CD4-positive, alpha-beta T cell treated with Interleukin-6 at 100 ng/mL for 8 hours (primary cell): ENCODE data around the gene RAD17.
"Not testable (repeated sequence)": the region's sequence is repeated elsewhere in the genome, so short reads cannot be mapped to it uniquely, and the experiment has no call there.

Experiments used
- DNase-seq: peaks from one replicate; pipeline ENCODE4 v3.0.0-alpha.2; 2020; ENCODE audit warnings: mixed read lengths, low spot score

The RAD17 gene

DNA sequence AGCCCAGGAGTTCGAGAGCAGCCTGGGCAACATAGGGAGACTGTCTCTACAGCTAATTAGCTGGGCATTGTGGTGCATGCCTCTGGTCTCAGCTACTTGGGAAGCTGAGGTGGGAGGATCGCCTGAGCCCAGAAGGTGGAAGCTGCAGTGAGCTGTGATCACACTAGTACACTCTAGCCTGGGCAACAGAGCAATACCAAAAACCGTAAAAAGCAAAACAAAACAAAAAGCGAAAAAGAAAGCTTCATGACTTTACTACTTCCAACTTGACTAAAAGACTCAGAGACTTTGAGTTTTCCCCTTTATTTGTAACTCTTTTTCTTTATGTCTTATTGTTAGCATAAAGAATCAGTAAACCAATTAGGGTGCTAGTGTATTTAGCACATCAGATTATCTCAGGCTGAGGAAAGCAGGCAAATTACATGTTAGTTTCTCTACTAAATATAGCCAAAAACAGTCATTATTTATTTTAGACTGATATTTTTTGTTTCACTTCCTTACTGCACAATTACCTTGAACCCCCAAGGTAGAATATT lies 5.4 kb downstream of the RAD17 start:
- no peak for DNase-seq

DNA sequence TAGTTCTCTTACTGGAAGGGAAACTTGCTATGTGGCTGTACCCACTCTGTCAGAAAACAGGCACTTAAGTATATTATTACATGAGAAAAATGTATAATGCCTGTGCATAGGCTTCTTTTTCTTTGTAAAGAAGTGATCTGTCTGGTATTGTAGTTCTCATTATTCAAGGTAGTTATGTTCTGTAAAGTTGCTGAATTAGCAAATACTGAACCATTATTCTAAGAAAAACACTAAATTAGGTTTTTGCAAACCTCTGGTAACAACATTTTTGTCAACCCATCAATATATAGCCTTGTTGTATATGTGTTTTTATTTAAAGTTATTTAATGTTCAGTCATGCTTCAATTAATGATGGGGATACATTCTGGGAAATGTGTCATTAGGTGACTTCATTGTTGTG lies 8.8 kb downstream of the RAD17 start:
- DNase-seq, result no peak

DNA sequence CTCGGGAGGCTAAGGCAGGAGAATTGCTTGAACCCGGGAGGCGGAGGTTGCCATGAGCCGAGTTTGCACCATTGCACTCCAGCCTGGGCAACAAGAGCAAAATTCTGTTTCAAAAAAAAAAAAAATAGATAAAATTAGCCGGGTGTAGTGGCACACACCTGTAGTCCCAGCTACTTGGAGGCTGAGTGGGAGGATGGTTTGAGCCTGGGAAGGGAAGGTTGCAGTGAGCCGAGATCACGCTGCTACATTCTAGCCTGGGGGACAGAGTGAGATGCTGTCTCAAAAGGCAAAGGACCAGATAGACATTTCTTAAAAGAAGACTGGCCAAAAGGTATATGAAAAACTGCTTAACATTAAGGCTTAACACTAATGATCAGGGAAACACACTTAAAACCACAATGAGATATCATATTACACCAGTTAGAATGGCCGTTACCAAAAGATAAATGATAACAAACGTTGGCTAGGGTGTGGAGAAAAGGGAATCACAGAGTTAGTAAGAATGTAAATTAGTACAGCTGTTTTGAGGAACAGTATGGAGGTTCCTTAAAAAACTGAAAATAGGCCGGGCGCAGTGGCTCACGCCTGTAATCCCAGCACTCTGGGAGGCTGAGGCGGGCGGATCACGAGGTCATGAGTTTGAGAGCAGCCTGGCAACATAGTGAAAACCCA lies 35.2 kb downstream of the RAD17 start:
- no peak for DNase-seq

DNA sequence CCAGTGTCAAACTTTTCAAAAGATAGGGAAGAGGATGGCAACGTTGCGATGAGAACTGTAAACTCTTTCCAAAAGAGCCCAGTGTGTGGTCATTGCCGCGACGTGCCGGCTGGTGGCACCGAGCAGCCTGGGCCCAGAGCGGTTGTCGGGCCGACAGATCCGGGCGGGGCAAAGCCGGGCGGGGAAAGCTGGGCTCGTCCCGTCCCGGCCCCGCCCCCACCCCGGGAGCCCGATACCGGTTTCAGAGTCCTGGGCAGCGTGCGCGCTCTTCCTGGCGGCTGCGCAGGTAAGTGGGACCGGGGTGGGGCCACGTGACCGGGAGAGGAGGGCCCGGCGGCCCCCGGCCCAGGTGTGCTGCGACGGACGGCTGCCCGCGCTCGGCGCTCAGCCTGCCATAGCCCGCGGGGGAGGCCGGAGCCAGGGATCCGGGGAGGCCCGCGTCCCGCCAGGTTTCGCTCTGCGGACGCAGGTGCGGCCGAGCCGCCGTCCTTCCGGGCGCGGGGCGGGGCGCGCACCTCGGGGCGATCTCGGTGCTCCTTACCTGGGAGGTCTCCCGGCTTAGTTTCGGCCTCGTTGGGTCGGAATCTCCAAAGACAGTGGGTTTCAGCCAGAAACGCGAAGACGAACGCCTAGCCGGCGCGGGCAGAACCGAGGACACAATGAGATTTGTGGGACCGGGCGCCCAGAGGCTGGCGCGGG lies 45.4 kb downstream of the RAD17 start, which contains the start of gene MARVELD2:
TSS of gene MARVELD2 (plus strand) at position 232 of the 699 bp plus-strand sequence. CDS start 4,270 bp downstream, outside the sequence.
- peak; percentile 42 for DNase-seq

DNA sequence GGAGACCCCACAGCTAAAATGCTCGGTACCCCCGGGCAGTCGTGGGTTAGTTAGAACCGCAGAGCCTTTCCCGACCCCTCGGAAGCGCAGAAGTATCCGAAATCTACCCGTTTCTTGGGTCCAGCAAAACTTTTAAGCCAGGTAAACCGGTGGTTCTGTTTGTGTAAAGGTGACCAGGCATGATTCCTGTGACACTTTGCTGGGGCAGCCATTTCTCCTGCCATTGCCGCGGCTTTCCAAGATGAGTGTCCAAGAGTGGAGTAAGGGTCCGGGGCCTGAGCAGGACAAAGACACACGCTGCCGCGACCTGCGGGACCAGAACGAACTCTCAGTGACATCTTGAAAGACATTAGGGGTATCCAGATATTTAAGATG lies 46.0 kb downstream of the RAD17 start:
- no peak for DNase-seq

DNA sequence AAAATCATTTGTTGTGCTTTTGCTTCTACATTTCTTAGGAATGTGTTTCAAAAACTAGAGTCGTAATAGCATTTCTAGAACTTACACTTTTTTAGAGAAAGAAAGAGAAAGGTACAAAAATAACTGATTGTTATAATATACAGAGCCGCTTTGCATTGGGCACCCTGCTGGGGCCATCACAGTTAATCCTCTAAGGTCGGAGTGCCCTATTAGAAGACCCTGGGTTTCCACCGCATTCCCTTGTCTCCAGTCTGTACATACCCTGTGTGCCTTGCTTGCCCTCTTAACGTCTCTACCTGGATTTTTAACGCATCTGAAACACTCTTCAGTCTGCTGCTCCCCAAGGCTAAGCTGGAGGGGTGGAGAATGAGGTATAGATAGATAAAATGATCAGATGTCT lies 46.6 kb downstream of the RAD17 start:
- no peak for DNase-seq

DNA sequence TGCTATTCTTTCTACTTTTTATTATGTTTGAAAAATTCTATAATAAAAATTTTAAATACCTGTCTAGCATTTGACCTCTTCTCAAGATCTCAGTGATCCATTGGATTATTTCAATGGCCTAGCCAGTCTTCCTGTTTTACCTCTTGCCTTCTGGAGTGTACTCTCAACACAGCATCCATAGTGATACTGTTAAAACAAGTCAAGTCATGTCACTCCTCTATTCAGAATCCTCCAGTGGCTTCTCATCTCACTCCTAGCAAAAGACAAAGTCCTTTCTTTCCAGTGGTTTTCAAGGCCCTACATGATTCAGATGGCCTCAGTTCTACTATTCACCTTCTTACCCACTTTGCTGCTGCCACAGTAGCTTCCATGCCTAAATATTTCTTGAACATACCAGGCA lies 47.1 kb downstream of the RAD17 start:
- DNase-seq, result no peak

DNA sequence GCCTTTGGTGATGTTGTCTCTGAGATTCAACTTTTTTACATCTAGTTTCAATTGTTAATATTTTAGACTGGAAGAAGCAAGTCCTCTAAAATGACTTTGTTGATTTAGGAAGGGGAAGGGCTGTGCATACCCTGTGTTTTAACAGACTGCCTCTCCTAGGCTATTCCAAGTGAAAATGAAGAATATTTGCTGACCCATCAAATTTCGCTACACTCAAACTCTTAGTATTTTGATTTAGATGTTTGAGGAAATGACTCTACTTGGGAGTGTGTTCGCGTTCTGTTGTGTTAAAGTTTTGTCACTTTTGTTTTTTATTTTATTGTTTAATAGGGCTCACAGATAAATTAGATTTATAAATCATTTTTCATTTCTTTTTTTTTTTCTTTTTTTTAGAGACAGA lies 48.9 kb downstream of the RAD17 start:
- no peak for DNase-seq

DNA sequence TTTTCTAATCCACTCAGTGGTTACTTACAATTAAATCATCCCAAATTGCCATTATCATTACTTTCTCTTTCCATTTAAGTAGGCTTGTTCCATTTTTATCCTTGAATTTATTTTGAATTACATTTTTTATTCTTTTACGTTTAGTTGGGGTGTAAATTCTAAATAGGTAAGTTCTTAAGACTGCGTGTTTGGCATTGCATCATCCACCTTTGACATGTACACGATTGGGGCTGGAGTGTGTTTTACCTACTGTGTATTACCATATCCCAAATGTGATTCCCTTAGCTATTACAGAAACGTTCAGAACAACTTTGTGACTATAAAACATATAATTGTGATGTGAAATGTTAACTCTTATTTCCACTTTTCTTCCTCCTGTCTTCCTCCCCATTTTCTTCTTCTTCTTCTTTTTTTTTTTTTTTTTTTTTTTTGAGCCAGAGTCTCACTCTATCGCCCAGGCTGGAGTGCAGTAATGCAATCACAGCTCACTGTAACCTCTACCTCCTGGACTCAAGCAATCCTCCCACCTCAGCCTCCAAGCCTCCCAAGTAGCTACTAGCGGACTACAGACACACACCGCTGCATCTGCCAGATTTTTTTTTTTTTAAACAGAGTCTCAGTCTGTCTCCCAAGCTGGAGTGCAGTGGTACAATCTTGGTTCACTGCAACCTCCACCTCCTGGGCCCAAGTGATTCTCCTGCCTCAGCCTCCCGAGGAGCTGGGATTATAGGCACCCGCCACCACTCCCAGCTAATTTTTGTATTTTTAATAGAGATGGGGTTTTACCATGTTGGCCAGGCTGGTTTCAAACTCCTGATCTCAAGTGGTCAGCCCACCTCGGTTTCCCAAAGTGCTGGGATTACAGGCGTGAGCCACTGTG lies 62.0 kb downstream of the RAD17 start:
- DNase-seq, result no peak

DNA sequence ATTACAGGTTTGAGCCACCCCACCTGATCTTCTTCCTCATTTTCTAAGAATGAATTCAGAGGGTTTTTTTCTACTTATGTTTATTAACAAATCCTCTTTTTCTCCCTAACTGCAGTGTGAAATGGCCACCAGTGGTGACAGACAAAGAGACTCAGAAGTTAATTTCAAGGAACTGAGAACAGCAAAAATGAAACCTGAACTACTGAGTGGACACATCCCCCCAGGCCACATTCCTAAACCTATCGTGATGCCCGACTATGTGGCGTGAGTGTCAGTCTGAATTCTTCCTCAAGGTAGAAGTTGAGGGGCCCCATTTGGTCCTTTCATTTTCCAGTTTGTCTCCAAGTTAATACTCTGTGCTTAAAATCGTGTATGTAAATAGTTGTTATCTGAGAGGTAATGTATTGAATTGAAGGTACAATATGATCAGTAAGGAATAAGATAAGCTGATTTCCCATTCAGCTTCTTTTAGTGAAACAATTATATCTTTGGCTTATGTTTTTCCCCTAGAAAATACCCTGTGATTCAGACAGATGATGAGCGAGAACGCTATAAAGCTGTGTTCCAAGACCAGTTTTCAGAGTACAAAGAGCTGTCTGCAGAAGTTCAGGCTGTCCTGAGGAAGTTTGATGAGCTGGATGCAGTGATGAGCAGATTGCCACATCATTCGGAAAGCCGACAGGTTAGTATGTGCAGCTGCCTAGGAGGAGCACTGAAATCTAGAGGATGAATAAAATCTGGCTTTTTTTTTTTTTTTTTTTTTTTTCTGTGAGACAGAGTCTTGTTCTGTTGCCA lies 63.0 kb downstream of the RAD17 start:
- no peak for DNase-seq

DNA sequence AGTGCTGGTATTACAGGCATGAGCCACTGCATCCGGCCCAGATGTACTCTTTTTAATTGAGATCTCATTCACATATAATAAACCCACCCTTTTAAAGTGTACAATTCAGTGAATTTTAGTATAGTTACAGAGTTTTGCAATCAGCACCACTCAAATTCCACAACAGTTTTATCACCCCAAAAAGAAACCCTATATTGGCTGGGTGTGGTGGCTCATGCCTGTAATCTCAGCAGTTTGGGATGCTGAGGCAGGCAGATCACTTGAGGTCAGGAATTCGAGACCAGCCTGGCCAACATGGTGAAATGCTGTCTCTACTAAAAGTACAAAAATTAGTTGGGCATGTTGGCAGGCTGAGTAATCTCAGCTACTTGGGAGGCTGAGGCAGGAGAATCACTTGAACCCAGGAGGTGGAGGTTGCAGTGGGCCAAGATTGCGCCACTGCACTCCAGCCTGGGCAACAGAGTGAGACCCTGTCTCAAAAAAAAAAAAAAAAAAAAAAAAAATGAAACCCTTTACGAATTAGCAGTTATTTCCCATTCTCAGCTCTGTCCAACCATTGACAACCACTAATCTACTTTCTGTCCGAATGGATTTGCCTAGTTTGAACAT lies 65.8 kb downstream of the RAD17 start:
- not testable (repeated sequence) for DNase-seq

DNA sequence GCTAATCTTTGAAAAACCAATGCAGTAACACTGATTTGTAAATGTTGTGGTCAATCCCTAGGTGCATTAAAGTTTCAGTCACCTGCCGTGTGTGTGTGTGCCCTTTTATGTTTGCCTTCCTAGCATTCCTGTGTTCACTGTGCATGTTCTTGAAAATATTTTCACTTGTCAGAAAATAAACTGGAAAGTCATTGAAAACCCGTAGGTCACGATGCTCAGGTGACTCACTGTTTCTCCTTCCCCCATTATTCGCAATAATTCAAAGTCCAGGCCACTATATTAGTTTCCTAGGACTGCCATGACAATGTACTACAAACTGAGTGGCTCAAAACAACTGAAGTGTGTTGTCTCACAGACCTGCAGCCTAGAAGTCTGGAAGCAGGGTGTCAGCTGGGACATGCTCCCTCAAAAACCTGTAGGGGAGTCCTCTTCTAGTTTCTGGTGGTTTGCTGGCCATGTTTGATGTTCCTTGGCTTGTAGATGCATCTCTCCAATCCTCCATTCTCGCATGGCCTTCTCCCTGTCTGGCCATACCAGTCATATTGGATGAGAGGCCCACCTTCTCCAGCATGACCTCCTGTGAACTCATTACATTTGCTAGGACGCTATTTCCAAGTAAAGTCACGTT lies 74.6 kb downstream of the RAD17 start:
- DNase-seq, result no peak

DNA sequence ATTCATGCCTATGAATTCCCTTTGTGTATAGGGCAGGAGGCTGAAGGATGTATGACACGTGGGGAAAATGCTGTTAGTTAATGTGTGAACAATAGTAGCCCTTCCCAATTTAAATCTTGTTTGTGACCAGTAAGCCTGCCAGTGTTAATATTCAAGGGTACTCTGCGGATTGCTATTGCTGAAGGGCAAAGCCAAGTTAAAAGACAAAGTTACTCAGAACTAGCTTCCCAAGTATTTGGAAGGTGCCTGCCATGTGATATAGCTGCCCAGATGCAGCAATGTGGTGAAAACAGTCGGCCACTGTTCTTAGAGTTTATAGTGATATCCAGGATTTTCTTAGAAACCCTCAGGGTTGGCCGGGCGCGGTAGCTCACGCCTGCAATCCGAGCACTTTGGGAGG lies 79.9 kb downstream of the RAD17 start:
- DNase-seq, result no peak

DNA sequence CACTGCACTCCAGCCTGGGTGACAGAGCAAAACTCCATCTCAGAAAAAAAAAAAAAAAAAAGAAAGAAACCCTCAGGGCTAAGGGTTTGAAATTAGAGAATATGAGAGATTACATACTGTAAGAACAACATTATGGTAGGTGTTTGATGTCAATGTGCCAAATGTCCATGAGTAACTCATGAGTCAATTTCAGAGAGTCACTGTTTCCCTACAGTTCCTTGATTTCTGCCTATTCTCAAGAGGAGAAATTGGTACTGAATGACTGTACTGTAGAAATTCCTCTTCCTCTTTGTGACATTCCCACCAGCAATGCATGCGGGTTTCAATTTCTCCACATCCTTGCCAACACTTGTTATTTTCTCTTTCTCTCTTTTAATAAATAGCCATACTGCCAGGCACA lies 80.5 kb downstream of the RAD17 start:
- no peak for DNase-seq

DNA sequence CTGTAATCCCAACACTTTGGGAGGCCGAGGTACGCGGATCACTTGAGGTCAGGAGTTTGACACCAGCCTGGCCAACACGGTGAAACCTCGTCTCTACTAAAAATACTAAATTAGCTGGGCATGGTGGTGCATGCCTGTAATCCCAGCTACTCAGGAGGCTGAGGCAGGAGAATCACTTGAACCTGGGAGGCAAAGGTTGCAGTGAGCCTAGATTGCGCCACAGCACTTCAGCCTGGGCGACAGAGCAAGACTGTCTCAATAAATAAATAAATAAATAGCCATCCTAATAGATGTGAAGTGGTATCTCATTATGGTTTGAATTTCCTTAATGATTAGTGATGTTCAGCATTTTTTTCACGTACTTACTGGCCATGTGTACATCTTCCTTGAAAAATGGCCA lies 80.9 kb downstream of the RAD17 start:
- DNase-seq, result not testable (repeated sequence)

DNA sequence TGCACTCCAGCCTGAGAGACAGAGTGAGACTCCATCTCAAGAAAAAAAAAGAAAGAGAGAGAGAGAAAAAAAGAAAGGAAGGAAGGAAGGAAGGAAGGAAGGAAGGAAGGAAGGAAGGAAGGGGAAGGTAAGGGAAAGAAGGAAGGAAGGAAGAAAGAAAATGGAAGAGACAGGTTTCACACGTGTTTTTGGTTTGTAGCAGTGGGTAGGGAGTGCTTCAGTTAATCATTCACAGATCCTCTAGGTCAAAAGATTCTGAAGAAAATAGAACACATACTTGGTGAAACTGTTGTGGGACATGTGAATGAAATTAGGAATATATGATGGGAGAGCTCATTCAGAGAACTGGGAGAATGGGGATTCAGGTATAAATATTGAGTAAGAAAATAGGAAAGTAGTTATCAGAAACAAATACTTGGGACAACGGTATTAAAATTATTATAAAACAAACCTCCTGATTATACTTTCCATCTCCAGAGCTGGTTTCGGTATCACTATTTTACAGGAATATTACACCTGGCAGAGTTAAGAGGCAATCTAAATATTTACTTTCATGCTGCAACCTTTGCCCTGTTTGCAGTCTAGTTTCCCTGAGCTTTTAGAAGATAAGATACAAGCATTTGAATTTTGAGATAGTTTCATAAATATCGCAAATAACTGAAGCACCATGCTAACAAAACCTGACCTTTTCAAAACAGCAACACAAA lies 82.5 kb downstream of the RAD17 start:
- DNase-seq, result no peak

DNA sequence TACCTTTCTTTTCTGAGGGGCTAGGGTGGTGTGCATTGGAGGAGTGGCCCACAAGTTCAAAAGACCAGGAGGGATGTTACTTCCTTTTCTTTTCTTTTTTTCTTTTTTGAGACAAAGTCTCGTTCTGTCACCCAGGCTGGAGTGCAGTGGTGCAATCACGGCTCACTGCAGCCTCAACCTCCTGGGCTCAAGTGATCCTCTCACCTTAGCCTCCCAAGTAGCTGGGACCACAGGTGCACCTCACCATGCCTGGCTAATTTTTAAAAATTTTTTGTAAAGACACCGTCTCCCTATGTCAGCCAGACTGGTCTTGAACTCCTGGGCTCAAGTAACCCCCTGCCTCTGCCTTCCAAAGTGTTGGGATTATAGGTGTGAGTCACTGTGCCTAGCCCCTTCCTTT lies 83.9 kb downstream of the RAD17 start:
- DNase-seq, result not testable (repeated sequence)

DNA sequence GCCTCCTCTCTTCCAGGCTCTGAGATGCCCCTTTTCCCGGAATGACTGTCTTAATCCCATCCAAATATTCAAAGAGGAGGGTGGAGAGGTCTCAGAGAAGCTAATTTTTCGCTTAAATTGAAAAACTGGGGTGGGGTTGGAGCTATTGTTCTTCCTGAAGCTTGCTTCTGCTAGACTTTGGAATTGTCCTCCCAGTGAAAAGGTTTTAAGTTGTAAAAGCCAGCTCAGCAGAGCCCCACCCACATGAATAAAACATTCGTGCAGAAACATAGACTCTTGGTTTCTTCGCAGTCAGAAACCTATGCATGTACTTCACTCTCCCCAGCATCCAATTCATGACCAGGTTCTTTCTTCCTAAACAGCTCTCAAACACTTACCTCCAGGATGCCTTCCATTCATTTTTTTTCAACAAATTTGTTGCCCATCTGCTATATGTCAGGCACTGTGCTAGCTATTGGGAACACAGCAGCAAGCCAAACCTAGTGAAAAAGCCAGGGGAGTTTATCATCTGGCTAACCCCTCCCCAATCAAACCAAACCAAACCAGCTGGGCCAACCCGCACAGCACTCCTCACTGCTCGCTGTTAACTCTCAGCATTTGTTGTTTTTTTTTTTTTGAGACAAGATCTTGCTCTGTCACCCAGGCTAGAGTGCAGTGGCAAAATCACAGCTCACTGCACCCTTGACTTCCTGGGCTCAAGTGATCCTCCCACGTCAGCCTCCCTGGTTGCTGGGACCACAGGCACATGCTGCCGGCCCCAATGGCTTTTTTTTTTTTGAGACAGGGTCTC lies 85.0 kb downstream of the RAD17 start:
- no peak for DNase-seq

DNA sequence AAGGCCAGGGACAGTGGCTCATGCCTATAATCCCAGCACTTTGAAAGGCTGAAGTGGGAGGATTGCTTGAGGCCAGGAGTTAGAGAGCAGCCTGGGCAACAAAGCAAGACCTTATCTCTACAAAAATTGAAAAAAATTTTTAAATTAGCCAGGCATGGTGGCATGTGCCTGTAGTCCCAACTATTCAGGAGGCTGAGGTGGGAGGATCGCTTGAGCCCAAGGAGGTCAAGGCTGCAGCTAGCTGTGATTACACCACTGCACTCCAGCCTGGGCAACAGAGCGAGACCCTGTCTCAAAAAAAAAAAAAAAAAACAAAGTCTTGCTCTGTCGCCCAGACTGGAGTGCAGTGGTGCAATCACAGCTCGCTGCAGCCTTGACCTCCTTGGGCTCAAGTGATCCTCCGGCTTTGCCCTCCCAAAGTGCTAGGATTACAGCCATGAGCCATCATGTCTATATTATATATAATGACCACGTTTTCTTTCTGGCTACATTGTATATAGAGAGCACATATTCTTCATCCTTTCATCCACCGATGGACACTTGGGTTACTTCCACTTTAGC lies 85.9 kb downstream of the RAD17 start:
- DNase-seq, result not testable (repeated sequence)
